ENCODE results near the gene SLCO4A1. TPM values are rescaled to one million over a fixed set of nuclear protein-coding genes. Genes with fewer than 3 reads are reported as not detected.
A peak's percentile ranks its signal among the peaks of the same experiment; 100 is the strongest.

SLCO4A1 gene
- total and polyA plus RNA-seq, 9 of the 15 experiments (the other 6 are each of a cell fraction or from before 2014, with no cell fraction given), result 1.6 to 21.9 (median 12.8) TPM

DNA sequence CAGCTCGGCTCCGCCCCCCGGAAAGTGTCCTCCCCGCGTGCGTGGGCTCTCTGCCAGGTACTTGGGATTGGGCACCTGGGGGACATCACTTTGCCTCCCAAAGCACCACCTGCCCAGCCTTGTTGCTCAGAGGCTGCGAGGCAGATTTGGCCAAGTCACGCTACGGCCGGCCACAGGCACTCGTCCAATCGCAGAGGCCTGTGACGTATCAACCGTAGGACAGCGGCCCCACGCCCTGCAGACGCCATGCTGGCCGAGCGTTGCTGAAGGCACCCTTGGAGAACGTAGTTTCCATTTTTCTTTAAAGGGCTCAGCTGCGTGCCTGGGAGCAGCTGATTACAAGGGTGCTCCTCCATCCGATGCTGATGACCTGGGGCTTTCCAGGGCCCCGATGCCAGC, 69.4 kb downstream of the SLCO4A1 start (continued):
- TF ChIP-seq, protein P1, sequence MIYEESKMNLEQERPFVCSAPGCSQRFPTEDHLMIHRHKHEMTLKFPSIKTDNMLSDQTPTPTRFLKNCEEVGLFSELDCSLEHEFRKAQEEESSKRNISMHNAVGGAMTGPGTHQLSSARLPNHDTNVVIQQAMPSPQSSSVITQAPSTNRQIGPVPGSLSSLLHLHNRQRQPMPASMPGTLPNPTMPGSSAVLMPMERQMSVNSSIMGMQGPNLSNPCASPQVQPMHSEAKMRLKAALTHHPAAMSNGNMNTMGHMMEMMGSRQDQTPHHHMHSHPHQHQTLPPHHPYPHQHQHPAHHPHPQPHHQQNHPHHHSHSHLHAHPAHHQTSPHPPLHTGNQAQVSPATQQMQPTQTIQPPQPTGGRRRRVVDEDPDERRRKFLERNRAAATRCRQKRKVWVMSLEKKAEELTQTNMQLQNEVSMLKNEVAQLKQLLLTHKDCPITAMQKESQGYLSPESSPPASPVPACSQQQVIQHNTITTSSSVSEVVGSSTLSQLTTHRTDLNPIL (CRISPR knock-in tag; IDR thresholded peaks at IDR 0.05), result no peak
- TF ChIP-seq NRF1 (conservative IDR thresholded peaks at IDR 0.05 in 1 of 2, IDR thresholded peaks at IDR 0.05 in 1 of 2), result peak; percentile 53 to 55
- 0 out of 2 replicates have a peak, but pooled peaks have one; percentile 46 for TF ChIP-seq ZNF175 (CRISPR knock-in tag; IDR thresholded peaks at IDR 0.05; ENCODE audit: low read depth)
- peak; percentile 70; the same call in 1 of the 2 replicates for TF ChIP-seq BACH1 (tag; IDR thresholded peaks at IDR 0.05)
- TF ChIP-seq ZEB2 (IDR thresholded peaks at IDR 0.05), result no peak
- TF ChIP-seq SRSF9 (IDR thresholded peaks at IDR 0.05; ENCODE audit: borderline replicate concordance, low read depth, low read length), result no peak
- TF ChIP-seq ARID1B (IDR thresholded peaks at IDR 0.05), result no peak
- no peak for TF ChIP-seq SREBF2 (CRISPR knock-in tag; IDR thresholded peaks at IDR 0.05)
- TF ChIP-seq STAG1 (CRISPR knock-in tag; IDR thresholded peaks at IDR 0.05; ENCODE audit: borderline replicate concordance), result no peak
- TF ChIP-seq, protein P2, sequence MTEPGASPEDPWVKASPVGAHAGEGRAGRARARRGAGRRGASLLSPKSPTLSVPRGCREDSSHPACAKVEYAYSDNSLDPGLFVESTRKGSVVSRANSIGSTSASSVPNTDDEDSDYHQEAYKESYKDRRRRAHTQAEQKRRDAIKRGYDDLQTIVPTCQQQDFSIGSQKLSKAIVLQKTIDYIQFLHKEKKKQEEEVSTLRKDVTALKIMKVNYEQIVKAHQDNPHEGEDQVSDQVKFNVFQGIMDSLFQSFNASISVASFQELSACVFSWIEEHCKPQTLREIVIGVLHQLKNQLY (CRISPR knock-in tag; conservative IDR thresholded peaks at IDR 0.05), result no peak
- no peak for TF ChIP-seq FOXP1 (CRISPR knock-in tag; IDR thresholded peaks at IDR 0.05)
- peak; percentile 58; the same call in 1 of the 2 replicates for TF ChIP-seq ZNF197 (CRISPR knock-in tag; IDR thresholded peaks at IDR 0.05; ENCODE audit: low read depth)
- TF ChIP-seq MAX (CRISPR knock-in tag; IDR thresholded peaks at IDR 0.05), result peak; percentile 90
- no peak for TF ChIP-seq ZNF75A (CRISPR knock-in tag; IDR thresholded peaks at IDR 0.05)

Data from K562 (cell line).